H1 (cell line): ENCODE data around the gene CD4. TPM values are rescaled to one million over a fixed set of nuclear protein-coding genes. Genes with fewer than 3 reads are reported as not detected.
A peak's percentile ranks its signal among the peaks of the same experiment; 100 is the strongest.

ENCODE experiments used
- ASH2L ChIP-seq: fragments of 200-600, 300-600 bp; sonication (generic); IDR thresholded peaks from one replicate; pipeline ENCODE4 v1.7.1; 2017; ENCODE audit warnings: low read length
- CEBPB ChIP-seq: IDR thresholded peaks from 2 replicates; pipeline ENCODE4 v1.6.1; 2012; ENCODE audit warnings: low read depth, low read length
- CHD1 ChIP-seq: IDR thresholded peaks from 2 replicates; pipeline ENCODE4 v1.6.1; 2012; ENCODE audit warnings: low read depth, low read length, improper control_type of control experiment
- CREB1 ChIP-seq: IDR thresholded peaks from 2 replicates; pipeline ENCODE4 v1.6.1; 2012; ENCODE audit warnings: inconsistent platforms
- GABPA ChIP-seq: IDR thresholded peaks from 2 replicates; pipeline ENCODE4 v1.6.1; 2011; ENCODE audit warnings: mild to moderate bottlenecking, low read length, moderate library complexity, borderline replicate concordance; ENCODE audit not compliant: insufficient read depth
- GTF2F1 ChIP-seq: IDR thresholded peaks from 2 replicates; pipeline ENCODE4 v1.6.1; 2012; ENCODE audit warnings: low read depth, low read length, improper control_type of control experiment, borderline replicate concordance
- KDM1A ChIP-seq: fragments of 200-600, 300-600 bp; sonication (generic); IDR thresholded peaks from 2 replicates; pipeline ENCODE4 v1.7.1; 2016; ENCODE audit warnings: mild to moderate bottlenecking, low read length, borderline replicate concordance
- KDM5A ChIP-seq: fragments of 200-600 bp; IDR thresholded peaks from 2 replicates; pipeline ENCODE4 v1.7.1; 2012; ENCODE audit warnings: mild to moderate bottlenecking, low read length, inconsistent platforms, mixed read lengths
- NRF1 ChIP-seq: IDR thresholded peaks from 2 replicates; pipeline ENCODE4 v1.6.1; 2011; ENCODE audit warnings: mild to moderate bottlenecking, low read depth, low read length, improper control_type of control experiment
- PHF8 ChIP-seq: fragments of 200-600 bp; sonication (generic); conservative IDR thresholded peaks from 2 replicates; pipeline ENCODE4 v1.7.1; 2012; ENCODE audit warnings: low read depth, mild to moderate bottlenecking, inconsistent platforms, low read length, moderate library complexity
- RBBP5 ChIP-seq: IDR thresholded peaks from 2 replicates; pipeline ENCODE4 v1.7.1; 2012; ENCODE audit warnings: low read depth, mild to moderate bottlenecking, inconsistent platforms, low read length, moderate library complexity, borderline replicate concordance
- RXRA ChIP-seq: IDR thresholded peaks from 2 replicates; pipeline ENCODE4 v1.6.1; 2011; ENCODE audit warnings: low read depth, mild to moderate bottlenecking, low read length, moderate library complexity; ENCODE audit not compliant: insufficient read depth
- SIN3A ChIP-seq, 2 experiments: IDR thresholded peaks in 1 of 2; conservative IDR thresholded peaks in 1 of 2; 2 replicates each; pipeline ENCODE4 v1.6.1; 2011 to 2012; ENCODE audit warnings: low read length in 2 of 2, improper control_type of control experiment in 1 of 2, low read depth in 1 of 2, mild to moderate bottlenecking in 1 of 2
- SP2 ChIP-seq: IDR thresholded peaks from 2 replicates; pipeline ENCODE4 v1.6.1; 2012; ENCODE audit warnings: mild to moderate bottlenecking, low read length, inconsistent platforms
- SP4 ChIP-seq: IDR thresholded peaks from 2 replicates; pipeline ENCODE4 v1.6.1; 2012; ENCODE audit warnings: low read length, inconsistent platforms
- SUZ12 ChIP-seq: fragments of 200-600 bp; sonication (generic); IDR thresholded peaks from 2 replicates; pipeline ENCODE4 v1.6.1; 2012; ENCODE audit warnings: mild to moderate bottlenecking, inconsistent platforms, low read length, moderate library complexity, mixed read lengths
- TAF7 ChIP-seq: optimal IDR thresholded peaks from 2 replicates; pipeline ENCODE3; 2011; ENCODE audit warnings: low read depth, mild to moderate bottlenecking, inconsistent platforms, low read length, moderate library complexity, borderline replicate concordance
- TBP ChIP-seq: IDR thresholded peaks from 2 replicates; pipeline ENCODE4 v1.6.1; 2011; ENCODE audit warnings: low read depth, low read length, improper control_type of control experiment
- TCF12 ChIP-seq: IDR thresholded peaks from 2 replicates; pipeline ENCODE4 v1.6.1; 2011; ENCODE audit warnings: low read depth, mild to moderate bottlenecking, low read length
- USF2 ChIP-seq: IDR thresholded peaks from 2 replicates; pipeline ENCODE4 v1.6.1; 2011; ENCODE audit warnings: low read length, improper control_type of control experiment
- ZNF274 ChIP-seq: IDR thresholded peaks from 2 replicates; pipeline ENCODE4 v1.7.0; 2012; ENCODE audit warnings: low read length, borderline replicate concordance; ENCODE audit errors: extremely low read depth
- polyA plus RNA-seq, 7 experiments: library from polyadenylated mRNA; depleted of rRNA in 3 of 7; stranded (reverse) in 5 of 7; unstranded in 2 of 7; fragments of >200 nt in 5 of 7; fragments of 200-250 nt in 2 of 7; gene quantifications; 1 replicate in 5 of 7; 2 replicates in 1 of 7; 4 replicates in 1 of 7; pipeline versions ENCODE4 v1.2.1 to v1.2.3, GENCODE V29; 2011 to 2013; ENCODE audit warnings: missing spikeins in 2 of 7, mixed read lengths in 2 of 7
- total RNA-seq: library from RNA; stranded (reverse); fragmentation: NEBNext Ultra II Directional; extraction: Animal tissue kit (Norgen Biotek cat#: 25700); gene quantifications from 2 replicates; pipeline ENCODE4 v1.2.1, GENCODE V29; 2021
- TF ChIP-seq, protein P1 (sequence below): IDR thresholded peaks from 2 replicates; pipeline ENCODE4 v1.6.1; 2011; ENCODE audit warnings: low read depth, mild to moderate bottlenecking, low read length; ENCODE audit not compliant: insufficient read depth

The CD4 gene
- total and polyA plus RNA-seq, 2 of the 8 experiments (the other 6 are each of a cell fraction or from before 2014, with no cell fraction given), result 3.4 to 5.1 TPM

- peak; percentile 81 for TF ChIP-seq ASH2L
- no peak for TF ChIP-seq GTF2F1
- TF ChIP-seq SP4, result no peak; the same call in 1 of the 2 replicates
- TF ChIP-seq CEBPB, result no peak
- no peak for TF ChIP-seq TCF12
- TF ChIP-seq SIN3A (conservative IDR thresholded peaks at IDR 0.05 in 1 of 2, IDR thresholded peaks at IDR 0.05 in 1 of 2; ENCODE audit: low read depth in 1 of 2, low read length in 2 of 2), result peak in 1 of 2 experiments; percentile 83; a peak in 1 of 4 replicates
- no peak for TF ChIP-seq TAF7
- TF ChIP-seq, protein P1, sequence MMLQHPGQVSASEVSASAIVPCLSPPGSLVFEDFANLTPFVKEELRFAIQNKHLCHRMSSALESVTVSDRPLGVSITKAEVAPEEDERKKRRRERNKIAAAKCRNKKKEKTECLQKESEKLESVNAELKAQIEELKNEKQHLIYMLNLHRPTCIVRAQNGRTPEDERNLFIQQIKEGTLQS, result peak; percentile 70
- peak; percentile 48 for TF ChIP-seq NRF1
- TF ChIP-seq GABPA, result peak; percentile 75; the same call in 1 of the 2 replicates
- TF ChIP-seq ZNF274, result no peak
- peak; percentile 76 for TF ChIP-seq KDM5A
- TF ChIP-seq SUZ12, result no peak
- TF ChIP-seq SP2, result peak; percentile 64
- TF ChIP-seq KDM1A, result no peak
- TF ChIP-seq CREB1, result peak; percentile 86
- no peak for TF ChIP-seq CHD1
- peak; percentile 54; the same call in 1 of the 2 replicates for TF ChIP-seq USF2
- no peak for TF ChIP-seq RXRA
- no peak for TF ChIP-seq TBP
- TF ChIP-seq RBBP5, result peak; percentile 79; the same call in 1 of the 2 replicates
- peak; percentile 93 for TF ChIP-seq PHF8
Observed at GRCh38 chr12:6851921-6852650, 62.8 kb downstream of the CD4 start, which contains the start of gene USP5 (continued).
